Sciatic nerve (tissue), 2 donors: ENCODE measurements around the gene MTHFD1L. TPM values are rescaled to one million over a fixed set of nuclear protein-coding genes. Genes with fewer than 3 reads are reported as not detected.
A peak's percentile ranks its signal among the peaks of the same experiment; 100 is the strongest.

Experiments
- ATAC-seq: fragments of 200-7000 bp; cut with Tn5 transposase; one replicate; pipeline ENCODE4 v1.9.1; 2020; ENCODE audit warnings: mild to moderate bottlenecking, moderate library complexity
- DNase-seq: peaks from one replicate; pipeline ENCODE4 v3.0.0-alpha.2; 2020; ENCODE audit warnings: low spot score
- intact Hi-C: fragments of 100-400 bp; cut with DNase I; formaldehyde crosslinking; loops from one replicate; pipeline ENCODE4 v1.14.2; 2022
- total RNA-seq: library from RNA; stranded (reverse); fragmentation: NEBNext Ultra II Directional; extraction: Animal tissue kit (Norgen Biotek cat#: 25700); gene quantifications from one replicate; pipeline ENCODE4 v1.2.1, GENCODE V29; 2021
- donor health status: DM: no; HTN: no; CAD: no.
- donor health status: DM: no; HTN: no; CAD: no.

The MTHFD1L gene
- total RNA-seq, 1 donor from 2014 or later: 30.4 TPM

- intact Hi-C loops: no loop called here
- ATAC-seq (peak; percentile 87), DNase-seq (no peak)
Observed at GRCh38 chr6:150924808-150925589, 59.5 kb downstream of the MTHFD1L start.

- peak; percentile 81 for ATAC-seq
- intact Hi-C loops: no loop called here
- no peak for DNase-seq
Observed at GRCh38 chr6:150925590-150925928, 60.1 kb downstream of the MTHFD1L start.

GRCh38 chr6:150925976-150926375 is 60.5 kb downstream of the MTHFD1L start:
- DNase-seq (no peak), ATAC-seq (peak; percentile 8)
- intact Hi-C loops: no loop called here

- no peak for DNase-seq
- intact Hi-C loops: no loop called here
- no peak for ATAC-seq
Observed at GRCh38 chr6:150928882-150929281, 63.4 kb downstream of the MTHFD1L start.

GRCh38 chr6:150929416-150929815 is 63.9 kb downstream of the MTHFD1L start:
- ATAC-seq (no peak), DNase-seq (peak; percentile 17)
- intact Hi-C loops: no loop called here

GRCh38 chr6:150930841-150931240 is 65.3 kb downstream of the MTHFD1L start:
- ATAC-seq (no peak), DNase-seq (no peak)
- intact Hi-C loops: no loop called here

GRCh38 chr6:150931405-150931804 is 65.9 kb downstream of the MTHFD1L start:
- intact Hi-C loops: no loop called here
- no peak for DNase-seq
- ATAC-seq: no peak

- DNase-seq (no peak), ATAC-seq (peak; percentile 84)
- intact Hi-C loops: no loop called here
Observed at GRCh38 chr6:150932996-150933395, 67.5 kb downstream of the MTHFD1L start.

GRCh38 chr6:150934380-150934779 is 68.9 kb downstream of the MTHFD1L start:
- intact Hi-C loops: no loop called here
- ATAC-seq: no peak
- DNase-seq: no peak

- ATAC-seq (no peak), DNase-seq (no peak)
- intact Hi-C loops: no loop called here
Observed at GRCh38 chr6:150936021-150936555, 70.6 kb downstream of the MTHFD1L start.

- DNase-seq (no peak), ATAC-seq (peak; percentile 84)
- intact Hi-C loops: no loop called here
Observed at GRCh38 chr6:150937132-150937906, 71.8 kb downstream of the MTHFD1L start.

GRCh38 chr6:150939399-150939798 is 73.9 kb downstream of the MTHFD1L start:
- intact Hi-C loops: no loop called here

GRCh38 chr6:150940941-150941340 is 75.4 kb downstream of the MTHFD1L start:
- DNase-seq (no peak), ATAC-seq (no peak)
- intact Hi-C loops: no loop called here

More at GRCh38 chr6:150939399-150939798, 73.9 kb downstream of the MTHFD1L start:
- no peak for ATAC-seq
- no peak for DNase-seq

- intact Hi-C loops: no loop called here
- DNase-seq (no peak), ATAC-seq (no peak)
Observed at GRCh38 chr6:150949526-150949925, 84.0 kb downstream of the MTHFD1L start.

- DNase-seq (no peak), ATAC-seq (no peak)
- intact Hi-C loops: no loop called here
Observed at GRCh38 chr6:150953851-150954250, 88.3 kb downstream of the MTHFD1L start.

GRCh38 chr6:150959166-150959565 is 93.7 kb downstream of the MTHFD1L start:
- no peak for ATAC-seq
- intact Hi-C loops: no loop called here
- DNase-seq: no peak

- no peak for ATAC-seq
- intact Hi-C loops: no loop called here
- DNase-seq: no peak
Observed at GRCh38 chr6:150962436-150962835, 96.9 kb downstream of the MTHFD1L start.

GRCh38 chr6:150964765-150965164 is 99.3 kb downstream of the MTHFD1L start:
- no peak for DNase-seq
- intact Hi-C loops: no loop called here
- no peak for ATAC-seq

GRCh38 chr6:150966786-150967185 is 101.3 kb downstream of the MTHFD1L start:
- DNase-seq (no peak), ATAC-seq (no peak)
- intact Hi-C loops: no loop called here

- DNase-seq: no peak
- ATAC-seq: no peak
- intact Hi-C loops: no loop called here
Observed at GRCh38 chr6:150967381-150967780, 101.9 kb downstream of the MTHFD1L start.
